Osteocyte (in vitro differentiated cells): ENCODE measurements around the gene FAM47B. TPM values are rescaled to one million over a fixed set of nuclear protein-coding genes. Genes with fewer than 3 reads are reported as not detected.

ENCODE experiments used
- DNase-seq: peaks from one replicate; pipeline ENCODE4 v3.0.0; 2021; ENCODE audit warnings: mixed read lengths; ENCODE audit not compliant: unreplicated experiment; ENCODE audit errors: extremely low spot score
- H3K27ac Mint-ChIP-seq: one replicate; pipeline ENCODE4 v1.8.0; 2021; ENCODE audit warnings: mild to moderate bottlenecking, mixed read lengths; ENCODE audit not compliant: unreplicated experiment
- H3K27me3 Mint-ChIP-seq: one replicate; pipeline ENCODE4 v1.8.0; 2021; ENCODE audit warnings: mixed read lengths; ENCODE audit not compliant: unreplicated experiment
- H3K36me3 Mint-ChIP-seq: one replicate; pipeline ENCODE4 v1.8.0; 2021; ENCODE audit warnings: mixed read lengths; ENCODE audit not compliant: unreplicated experiment
- H3K4me1 Mint-ChIP-seq: one replicate; pipeline ENCODE4 v1.8.0; 2021; ENCODE audit warnings: mixed read lengths; ENCODE audit not compliant: unreplicated experiment
- H3K4me3 Mint-ChIP-seq: one replicate; pipeline ENCODE4 v1.8.0; 2021; ENCODE audit warnings: mild to moderate bottlenecking, moderate library complexity, mixed read lengths; ENCODE audit not compliant: unreplicated experiment
- H3K9me3 Mint-ChIP-seq: one replicate; pipeline ENCODE4 v1.8.0; 2021; ENCODE audit warnings: mixed read lengths; ENCODE audit not compliant: unreplicated experiment
- total RNA-seq: library from RNA; stranded (reverse); gene quantifications from 2 replicates; pipeline ENCODE4 v1.2.1, GENCODE V29; 2021
- TF ChIP-seq, protein P1 (sequence below): fragments of 200-600 bp; sonication (generic); IDR thresholded peaks from 2 replicates; pipeline ENCODE4 v1.5.0; 2021; ENCODE audit warnings: antibody characterized with exemption, mild to moderate bottlenecking, moderate library complexity

FAM47B gene
- total RNA-seq, 1 donor from 2014 or later: not detected

DNA sequence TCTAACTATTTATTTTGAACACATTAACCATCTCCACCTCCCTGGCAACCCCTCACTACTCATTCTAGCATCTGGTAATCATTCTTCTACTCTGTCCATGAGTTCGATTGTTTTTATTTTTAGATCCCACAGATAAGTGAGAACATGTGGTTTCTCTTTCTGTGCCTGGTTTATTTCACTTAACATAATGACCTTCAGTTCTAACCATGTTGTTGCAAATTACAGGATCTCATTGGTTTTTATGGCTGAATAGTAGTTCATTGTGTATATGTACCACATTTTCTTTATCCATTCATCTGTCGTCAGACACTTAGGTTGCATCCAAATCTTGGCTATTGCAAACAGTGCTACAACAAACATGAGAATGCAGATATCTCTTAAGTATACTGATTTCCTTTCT lies 33.4 kb upstream of the FAM47B start:
- Mint-ChIP-seq H3K27ac (no peak overlapping the region), H3K4me1 (peaks cover 3% of the 10 kb centered on the region), H3K9me3 (peaks cover 25% of the 10 kb centered on the region), H3K27me3 (no peaks in the 10 kb centered on the region), H3K36me3 (no peaks in the 10 kb centered on the region), H3K4me3 (no peak overlapping the region)
- DNase-seq: no peak
- TF ChIP-seq, protein P1, sequence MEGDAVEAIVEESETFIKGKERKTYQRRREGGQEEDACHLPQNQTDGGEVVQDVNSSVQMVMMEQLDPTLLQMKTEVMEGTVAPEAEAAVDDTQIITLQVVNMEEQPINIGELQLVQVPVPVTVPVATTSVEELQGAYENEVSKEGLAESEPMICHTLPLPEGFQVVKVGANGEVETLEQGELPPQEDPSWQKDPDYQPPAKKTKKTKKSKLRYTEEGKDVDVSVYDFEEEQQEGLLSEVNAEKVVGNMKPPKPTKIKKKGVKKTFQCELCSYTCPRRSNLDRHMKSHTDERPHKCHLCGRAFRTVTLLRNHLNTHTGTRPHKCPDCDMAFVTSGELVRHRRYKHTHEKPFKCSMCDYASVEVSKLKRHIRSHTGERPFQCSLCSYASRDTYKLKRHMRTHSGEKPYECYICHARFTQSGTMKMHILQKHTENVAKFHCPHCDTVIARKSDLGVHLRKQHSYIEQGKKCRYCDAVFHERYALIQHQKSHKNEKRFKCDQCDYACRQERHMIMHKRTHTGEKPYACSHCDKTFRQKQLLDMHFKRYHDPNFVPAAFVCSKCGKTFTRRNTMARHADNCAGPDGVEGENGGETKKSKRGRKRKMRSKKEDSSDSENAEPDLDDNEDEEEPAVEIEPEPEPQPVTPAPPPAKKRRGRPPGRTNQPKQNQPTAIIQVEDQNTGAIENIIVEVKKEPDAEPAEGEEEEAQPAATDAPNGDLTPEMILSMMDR: no peak

DNA sequence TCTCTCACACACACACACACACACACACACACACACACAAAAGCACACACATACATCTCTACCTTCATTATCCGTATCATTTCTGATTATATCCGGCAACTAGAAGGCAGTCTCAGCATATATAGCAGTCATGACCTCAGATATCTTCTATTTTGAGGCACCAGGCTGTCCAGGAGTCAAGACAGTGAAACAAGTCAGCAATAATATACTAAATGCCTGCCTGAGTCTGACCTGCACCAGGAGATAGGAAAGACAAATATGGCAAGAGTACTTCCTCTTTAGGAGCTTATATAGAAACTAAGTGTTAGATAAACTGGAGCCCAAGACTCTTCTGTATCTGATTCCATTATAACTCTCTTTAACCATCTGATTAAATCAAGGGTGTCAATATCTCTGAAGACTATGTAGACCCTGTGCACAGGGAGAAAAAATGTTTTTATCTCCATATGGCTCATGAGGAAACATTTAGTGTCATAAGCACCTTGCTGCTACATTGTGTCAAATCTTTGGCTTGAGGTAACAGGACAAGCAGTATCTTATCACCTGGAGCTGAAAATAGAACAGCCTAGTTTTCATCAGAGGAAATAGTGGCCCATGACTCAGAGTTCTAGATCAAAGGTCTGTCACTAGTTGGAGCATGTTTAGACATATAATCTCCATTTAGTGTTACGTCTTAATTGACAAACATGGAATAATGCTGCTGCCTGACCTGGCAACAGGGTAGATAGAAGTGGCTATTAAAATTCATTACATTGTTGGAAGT lies 27.0 kb upstream of the FAM47B start:
- no peak overlapping the region for H3K4me3 Mint-ChIP-seq
- TF ChIP-seq, protein P1: no peak
- no peak overlapping the region for H3K27ac Mint-ChIP-seq
- DNase-seq: no peak
- peaks cover 5% of the 10 kb centered on the region for H3K9me3 Mint-ChIP-seq
- no peaks in the 10 kb centered on the region for H3K36me3 Mint-ChIP-seq
- H3K27me3 Mint-ChIP-seq: no peaks in the 10 kb centered on the region
- peaks cover 15% of the 10 kb centered on the region for H3K4me1 Mint-ChIP-seq

DNA sequence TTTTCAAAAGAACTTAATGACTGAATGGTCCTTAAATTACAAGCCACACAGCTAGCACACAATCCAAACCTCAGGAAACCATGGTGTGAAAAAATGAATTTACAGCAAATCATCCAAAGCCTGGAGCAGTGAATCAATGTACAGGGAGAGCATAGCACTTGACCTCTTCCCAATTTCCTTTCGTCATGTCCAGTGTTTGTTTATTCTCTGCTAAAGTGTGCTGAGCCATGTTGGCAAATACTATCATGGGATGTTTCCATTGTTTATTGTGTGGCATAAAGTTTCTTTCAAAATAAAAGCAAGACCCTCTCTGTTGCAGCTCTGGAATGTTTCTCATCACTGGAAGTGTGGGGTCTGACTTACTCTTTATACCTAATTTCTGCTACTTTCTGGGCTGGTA lies 25.4 kb upstream of the FAM47B start:
- Mint-ChIP-seq H3K4me3 (no peak overlapping the region), H3K27me3 (no peaks in the 10 kb centered on the region)
- no peak for DNase-seq

DNA sequence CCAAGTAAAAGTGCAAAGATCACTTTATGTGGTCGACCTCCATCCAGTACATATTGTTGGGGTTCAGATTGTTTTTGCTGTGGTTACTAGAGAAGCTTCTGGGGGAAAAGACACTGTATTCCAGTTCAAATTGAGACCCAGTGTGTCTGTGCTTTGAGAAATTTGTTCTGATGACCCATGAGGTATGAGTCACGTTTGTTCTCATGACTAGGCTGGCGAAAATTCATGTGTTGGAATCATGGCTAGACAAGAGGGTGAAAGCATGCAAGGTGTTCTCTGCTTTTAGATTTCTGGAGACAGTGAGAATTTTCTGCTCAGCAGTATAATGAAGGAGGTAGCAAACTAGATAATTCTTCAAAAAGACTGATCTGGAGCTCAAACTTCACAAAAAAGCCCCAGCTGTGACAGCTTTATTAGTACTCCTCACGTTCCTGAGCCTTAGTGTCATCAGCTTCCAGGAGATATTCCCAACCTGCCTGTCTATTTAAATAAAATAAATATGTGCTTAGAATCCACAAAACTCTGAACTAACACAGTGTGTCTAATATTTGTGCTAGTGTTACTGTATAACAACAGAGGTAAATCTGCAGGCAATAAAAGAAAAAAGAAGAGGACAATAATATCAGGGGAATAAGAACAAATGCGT lies 24.4 kb upstream of the FAM47B start:
- TF ChIP-seq, protein P1: no peak
- Mint-ChIP-seq H3K27ac (peak overlapping the region; percentile 36), H3K4me1 (peaks cover 15% of the 10 kb centered on the region), H3K9me3 (no peaks in the 10 kb centered on the region), H3K36me3 (no peaks in the 10 kb centered on the region), H3K27me3 (no peaks in the 10 kb centered on the region), H3K4me3 (no peak overlapping the region)
- DNase-seq: no peak

More for the DNA sequence above, 25.4 kb upstream of the FAM47B start:
- TF ChIP-seq, protein P1: no peak
- Mint-ChIP-seq H3K27ac (peak overlapping the region; percentile 36), H3K9me3 (peaks cover 2% of the 10 kb centered on the region), H3K4me1 (peaks cover 15% of the 10 kb centered on the region), H3K36me3 (no peaks in the 10 kb centered on the region)

DNA sequence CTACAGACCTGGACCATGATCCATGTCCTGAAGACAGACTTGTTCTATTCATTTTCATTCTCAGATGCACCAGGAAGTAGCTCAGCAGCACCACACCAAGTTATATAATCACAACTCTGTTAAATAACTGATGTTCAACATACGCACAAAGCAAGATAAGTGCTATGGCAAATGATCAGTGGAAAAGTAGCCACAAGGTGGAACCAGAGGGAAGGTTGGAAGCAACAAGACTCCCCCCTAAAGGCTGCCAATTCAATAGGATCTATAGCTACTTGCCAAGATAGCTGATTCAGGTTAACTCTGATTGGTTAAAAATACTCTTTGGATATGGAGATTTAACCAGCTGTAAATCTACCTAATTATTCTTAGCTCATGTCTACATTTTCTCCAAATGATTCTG lies 23.7 kb upstream of the FAM47B start:
- Mint-ChIP-seq H3K9me3 (no peaks in the 10 kb centered on the region), H3K4me1 (peaks cover 17% of the 10 kb centered on the region), H3K27me3 (peaks cover 1% of the 10 kb centered on the region), H3K36me3 (no peaks in the 10 kb centered on the region), H3K27ac (no peak overlapping the region), H3K4me3 (no peak overlapping the region)
- TF ChIP-seq, protein P1: peak; percentile 71
- no peak for DNase-seq
